Fibroblast of lung (primary cell): ENCODE data around the gene IRGM. TPM values are rescaled to one million over a fixed set of nuclear protein-coding genes. Genes with fewer than 3 reads are reported as not detected.

Experiments
- DNase-seq, 2 donors: peaks; one replicate each; pipeline versions ENCODE4 v3.0.0 to v3.0.0-alpha.2; 2010; ENCODE audit warnings: low read depth in 2 of 2
- H2AFZ ChIP-seq: 2 replicates; pipeline ENCODE4 v1.5.1; 2012; ENCODE audit warnings: low read length, control low read depth, inconsistent platforms
- H3K27ac ChIP-seq: 2 replicates; pipeline ENCODE4 v1.5.1; 2011; ENCODE audit warnings: low read length, control low read depth; ENCODE audit not compliant: insufficient read depth
- H3K27me3 ChIP-seq: 2 replicates; pipeline ENCODE4 v1.5.1; 2011; ENCODE audit warnings: mild to moderate bottlenecking, low read length; ENCODE audit not compliant: control insufficient read depth, insufficient read depth
- H3K36me3 ChIP-seq: 2 replicates; pipeline ENCODE4 v1.5.1; 2011; ENCODE audit warnings: low read length; ENCODE audit not compliant: control insufficient read depth, insufficient read depth
- H3K4me1 ChIP-seq: 2 replicates; pipeline ENCODE4 v1.5.1; 2011; ENCODE audit warnings: low read length; ENCODE audit not compliant: control insufficient read depth, insufficient read depth; ENCODE audit errors: extremely low read depth
- H3K4me2 ChIP-seq: 2 replicates; pipeline ENCODE4 v1.5.1; 2011; ENCODE audit warnings: low read length, control low read depth; ENCODE audit not compliant: insufficient read depth; ENCODE audit errors: extremely low read depth
- H3K4me3 ChIP-seq, 4 experiments: fragments of 200-600 bp in 1 of 4; sonication (generic) in 1 of 4; replicated peaks in 1 of 4; 2 replicates each; pipeline ENCODE4 v1.5.1; 2011 to 2016; ENCODE audit warnings: low read length in 4 of 4, low read depth in 3 of 4, mild to moderate bottlenecking in 3 of 4, control low read depth in 2 of 4, inconsistent platforms in 1 of 4, mixed read lengths in 1 of 4; ENCODE audit not compliant: insufficient read depth in 1 of 4; ENCODE audit errors: control extremely low read depth in 1 of 4
- H3K79me2 ChIP-seq: 2 replicates; pipeline ENCODE4 v1.5.1; 2012; ENCODE audit warnings: mild to moderate bottlenecking, low read length, inconsistent platforms; ENCODE audit not compliant: control insufficient read depth, insufficient read depth
- H3K9ac ChIP-seq: 2 replicates; pipeline ENCODE4 v1.5.1; 2011; ENCODE audit warnings: mild to moderate bottlenecking, low read length, control low read depth; ENCODE audit not compliant: insufficient read depth
- H3K9me3 ChIP-seq: 2 replicates; pipeline ENCODE4 v1.5.1; 2012; ENCODE audit warnings: low read depth, low read length; ENCODE audit not compliant: control insufficient read depth, insufficient read depth
- H4K20me1 ChIP-seq: 2 replicates; pipeline ENCODE4 v1.5.1; 2011; ENCODE audit warnings: low read length; ENCODE audit not compliant: control insufficient read depth, insufficient read depth; ENCODE audit errors: extremely low read depth
- CTCF ChIP-seq, 2 donors: IDR thresholded peaks in 1 of 2; conservative IDR thresholded peaks in 1 of 2; 1 replicate in 1 of 2; 2 replicates in 1 of 2; pipeline ENCODE4 v1.5.1; 2011 to 2012; ENCODE audit warnings: low read length in 2 of 2, control low read depth in 1 of 2, inconsistent platforms in 1 of 2, low read depth in 1 of 2, mild to moderate bottlenecking in 1 of 2
- EZH2 ChIP-seq: IDR thresholded peaks from 2 replicates; pipeline ENCODE4 v1.5.1; 2012; ENCODE audit warnings: low read length, control low read depth, mild to moderate bottlenecking; ENCODE audit errors: missing control alignments
- polyA plus RNA-seq, 2 donors: library from polyadenylated mRNA; depleted of rRNA in 1 of 2; stranded (reverse) in 1 of 2; unstranded in 1 of 2; fragments of >200 nt; gene quantifications; 2 replicates each; pipeline ENCODE4 v1.2.1, GENCODE V29; 2011 to 2012; ENCODE audit warnings: missing spikeins in 1 of 2
- total RNA-seq: library from RNA; depleted of rRNA; stranded (reverse); fragments of >200 nt; gene quantifications from 2 replicates; pipeline ENCODE4 v1.2.1, GENCODE V29; 2014

Gene IRGM
- total and polyA plus RNA-seq, 2 donors (not counting 1 experiment from before 2014, with no cell fraction given) = 0.17 TPM

GRCh38 chr5:150804388-150804787 lies 41.9 kb upstream of the IRGM start:
- no peak for DNase-seq
- Histone ChIP-seq H3K79me2 (no peaks in the 10 kb centered on the region), H3K4me2 (no peak overlapping the region), H3K27ac (no peak overlapping the region), H3K36me3 (no peaks in the 10 kb centered on the region), H4K20me1 (no peaks in the 10 kb centered on the region), H3K27me3 (no peaks in the 10 kb centered on the region), H3K9me3 (no peaks in the 10 kb centered on the region), H2AFZ (no peak overlapping the region), H3K4me3 (no peak overlapping the region), H3K9ac (no peak overlapping the region), H3K4me1 (peaks cover 3% of the 10 kb centered on the region)
- TF ChIP-seq CTCF (conservative IDR thresholded peaks at IDR 0.05 in 1 of 2, IDR thresholded peaks at IDR 0.05 in 1 of 2; ENCODE audit: low read depth in 1 of 2, low read length in 2 of 2) (no peak), EZH2 (no peak)

GRCh38 chr5:150809363-150809762 lies 37.0 kb upstream of the IRGM start:
- Histone ChIP-seq H3K4me3 (no peak overlapping the region), H3K36me3 (no peaks in the 10 kb centered on the region), H3K27me3 (no peaks in the 10 kb centered on the region), H3K9me3 (no peaks in the 10 kb centered on the region), H2AFZ (no peak overlapping the region), H3K27ac (no peak overlapping the region), H3K4me1 (no peaks in the 10 kb centered on the region), H3K9ac (no peak overlapping the region), H3K79me2 (no peaks in the 10 kb centered on the region), H3K4me2 (no peak overlapping the region), H4K20me1 (no peaks in the 10 kb centered on the region)
- no peak for DNase-seq
- no peak for TF ChIP-seq EZH2
- no peak for TF ChIP-seq CTCF (conservative IDR thresholded peaks at IDR 0.05 in 1 of 2, IDR thresholded peaks at IDR 0.05 in 1 of 2; ENCODE audit: low read depth in 1 of 2, low read length in 2 of 2)

- Histone ChIP-seq H3K4me2 (no peak overlapping the region), H3K36me3 (no peaks in the 10 kb centered on the region), H3K4me3 (no peak overlapping the region), H2AFZ (no peak overlapping the region), H3K9ac (no peak overlapping the region), H3K27me3 (no peaks in the 10 kb centered on the region), H4K20me1 (no peaks in the 10 kb centered on the region), H3K27ac (no peak overlapping the region), H3K79me2 (no peaks in the 10 kb centered on the region), H3K4me1 (no peaks in the 10 kb centered on the region), H3K9me3 (no peaks in the 10 kb centered on the region)
- no peak for DNase-seq
- TF ChIP-seq EZH2 (no peak), CTCF (conservative IDR thresholded peaks at IDR 0.05 in 1 of 2, IDR thresholded peaks at IDR 0.05 in 1 of 2; ENCODE audit: low read depth in 1 of 2, low read length in 2 of 2) (no peak)
Observed at GRCh38 chr5:150815010-150815409, 31.3 kb upstream of the IRGM start.
